Measurements from ENCODE around the gene ATG5. TPM values are rescaled to one million over a fixed set of nuclear protein-coding genes. Genes with fewer than 3 reads are reported as not detected.

The ATG5 gene
- 21.4 and 25.4 TPM in 2 replicates for total RNA-seq

GRCh38 chr6:106325336-106326178 lies at the start of gene ATG5:
Gene ATG5 (minus strand): TSS chr6:106325760. CDS start chr6:106316208, 9,552 bp downstream.

GRCh38 chr6:106360410-106360988 lies 34.9 kb upstream of the ATG5 start, which contains the start of gene CRYBG1:
Gene CRYBG1 (plus strand): TSS chr6:106360717. CDS start chr6:106360909, 192 bp downstream.

Other genes with a start within 250 kb of the ATG5 start
- gene PRDM1, start 239.4 kb downstream of the ATG5 start, total RNA-seq, result 0.12 and 0.51 TPM in 2 replicates
- 3.7 and 10.2 TPM in 2 replicates for gene CRYBG1, start 35.0 kb upstream of the ATG5 start, total RNA-seq

Measured in pericardium fibroblast (primary cell).